Breast epithelium (tissue), 4 donors: ENCODE measurements around the gene VEZT. TPM values are rescaled to one million over a fixed set of nuclear protein-coding genes. Genes with fewer than 3 reads are reported as not detected.

Source experiments
- DNase-seq, 2 donors: peaks; one replicate each; pipeline ENCODE4 v3.0.0-alpha.2; 2019; ENCODE audit warnings: low spot score in 2 of 2
- H3K27ac ChIP-seq, 2 donors: fragments of 200-600 bp; sonication (generic) in 1 of 2; one replicate each; pipeline ENCODE4 v1.5.1; 2016 to 2019; ENCODE audit warnings: mild to moderate bottlenecking in 1 of 2
- H3K27me3 ChIP-seq, 2 donors: fragments of 200-600 bp; sonication (generic) in 1 of 2; one replicate each; pipeline versions ENCODE4 v1.5.1 to v1.6.0; 2017 to 2019; ENCODE audit warnings: control low read depth in 1 of 2, mild to moderate bottlenecking in 1 of 2
- H3K36me3 ChIP-seq: fragments of 200-600 bp; one replicate; pipeline ENCODE4 v1.5.1; 2019
- H3K4me1 ChIP-seq, 2 donors: fragments of 200-600 bp; sonication (generic); one replicate each; pipeline ENCODE4 v1.5.1; 2016 to 2019; ENCODE audit warnings: control low read depth in 1 of 2
- H3K4me3 ChIP-seq, 3 donors: fragments of 200-600 bp; sonication (generic); 1 replicate in 2 of 3; 2 replicates in 1 of 3; pipeline ENCODE4 v1.5.1; 2016 to 2019; ENCODE audit warnings: mild to moderate bottlenecking in 3 of 3, moderate library complexity in 2 of 3
- H3K9me3 ChIP-seq, 2 donors: fragments of 200-600 bp; sonication (generic) in 1 of 2; one replicate each; pipeline ENCODE4 v1.5.1; 2016 to 2019; ENCODE audit warnings: control low read depth in 1 of 2
- CTCF ChIP-seq, 3 donors: fragments of 450-650 bp; IDR thresholded peaks; one replicate each; pipeline ENCODE4 v1.5.1; 2016 to 2017; ENCODE audit warnings: antibody characterized with exemption in 3 of 3, mild to moderate bottlenecking in 3 of 3, moderate library complexity in 3 of 3
- POLR2A ChIP-seq: fragments of 450-650 bp; IDR thresholded peaks from one replicate; pipeline ENCODE4 v1.6.1; 2016; ENCODE audit warnings: antibody characterized with exemption, mild to moderate bottlenecking, moderate library complexity
- POLR2AphosphoS5 ChIP-seq, 3 donors: sonication (generic); formaldehyde crosslinking; IDR thresholded peaks; one replicate each; pipeline ENCODE4 v1.6.1; 2017; ENCODE audit warnings: antibody characterized with exemption in 3 of 3
- intact Hi-C: fragments of 100-400 bp; cut with DNase I; formaldehyde crosslinking; loops from one replicate; pipeline ENCODE4 v1.15.1; 2023; ENCODE audit warnings: low total_unique reads
- total RNA-seq, 3 donors: library from RNA; depleted of rRNA; stranded (reverse); fragments of >200 nt; gene quantifications; one replicate each; pipeline ENCODE4 v1.1.0, GENCODE V29; 2016

The VEZT gene
- total RNA-seq, 3 donors from 2014 or later = 72.8 to 126 (median 73.8) TPM

DNA sequence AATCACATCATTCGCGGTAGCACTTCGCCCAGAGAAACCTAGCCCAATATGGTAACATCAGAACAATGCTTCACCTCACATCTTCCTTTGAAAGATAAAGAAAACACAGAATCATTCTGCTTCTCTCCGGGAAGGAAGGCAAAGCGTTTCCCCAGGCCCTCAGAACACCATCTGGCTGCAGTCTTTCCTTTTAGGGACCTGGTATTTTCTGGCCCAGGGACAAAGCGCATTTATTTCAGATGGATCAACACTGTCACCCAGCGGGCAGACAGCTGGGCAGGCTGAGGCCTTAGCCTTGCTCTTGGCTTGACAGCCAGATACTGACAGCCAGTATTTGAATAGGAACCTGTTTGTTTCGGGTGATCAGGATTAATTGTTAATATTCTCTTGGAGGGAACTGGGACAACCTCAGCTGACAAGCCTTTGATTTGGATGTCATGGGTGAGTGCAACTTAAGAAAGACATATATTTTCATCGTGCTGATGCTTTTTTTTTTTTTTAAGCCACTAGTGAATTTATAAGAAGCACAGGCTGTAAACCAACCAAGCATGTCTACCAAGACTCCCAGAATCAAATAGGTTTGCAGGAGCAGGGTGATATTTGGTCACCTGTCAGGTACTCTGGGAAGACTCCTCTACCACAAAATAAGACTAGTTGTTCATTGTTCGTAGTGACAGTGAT lies 118.9 kb downstream of the VEZT start:
- intact Hi-C loops = no loop called here
- TF ChIP-seq CTCF (IDR thresholded peaks at IDR 0.05) (peak in 2 of 3 donors; percentile 87 to 90), POLR2AphosphoS5 (IDR thresholded peaks at IDR 0.05) (peak in 2 of 3 donors; percentile 70 to 74), POLR2A (no peak)
- no peaks in the 10 kb centered on the region for H3K4me1 ChIP-seq
- H3K27ac ChIP-seq = peak overlapping the region; percentile 12 to 13
- peak overlapping the region in 1 of 3 donors; percentile 7 for H3K4me3 ChIP-seq
- H3K9me3 ChIP-seq = no peaks in the 10 kb centered on the region
- DNase-seq = peak; percentile 69 to 75
- no peaks in the 10 kb centered on the region for H3K36me3 ChIP-seq
- no peaks in the 10 kb centered on the region for H3K27me3 ChIP-seq

GRCh38 chr12:95337146-95337545 lies 119.5 kb downstream of the VEZT start:
- Histone ChIP-seq H3K4me1 (no peaks in the 10 kb centered on the region), H3K27ac (peak overlapping the region in 1 of 2 donors; percentile 13), H3K27me3 (no peaks in the 10 kb centered on the region), H3K36me3 (no peaks in the 10 kb centered on the region), H3K9me3 (no peaks in the 10 kb centered on the region), H3K4me3 (no peak overlapping the region)
- TF ChIP-seq POLR2AphosphoS5 (IDR thresholded peaks at IDR 0.05) = no peak
- TF ChIP-seq POLR2A = no peak
- TF ChIP-seq CTCF (IDR thresholded peaks at IDR 0.05) = no peak
- intact Hi-C loops = no loop called here
- DNase-seq = no peak

DNA sequence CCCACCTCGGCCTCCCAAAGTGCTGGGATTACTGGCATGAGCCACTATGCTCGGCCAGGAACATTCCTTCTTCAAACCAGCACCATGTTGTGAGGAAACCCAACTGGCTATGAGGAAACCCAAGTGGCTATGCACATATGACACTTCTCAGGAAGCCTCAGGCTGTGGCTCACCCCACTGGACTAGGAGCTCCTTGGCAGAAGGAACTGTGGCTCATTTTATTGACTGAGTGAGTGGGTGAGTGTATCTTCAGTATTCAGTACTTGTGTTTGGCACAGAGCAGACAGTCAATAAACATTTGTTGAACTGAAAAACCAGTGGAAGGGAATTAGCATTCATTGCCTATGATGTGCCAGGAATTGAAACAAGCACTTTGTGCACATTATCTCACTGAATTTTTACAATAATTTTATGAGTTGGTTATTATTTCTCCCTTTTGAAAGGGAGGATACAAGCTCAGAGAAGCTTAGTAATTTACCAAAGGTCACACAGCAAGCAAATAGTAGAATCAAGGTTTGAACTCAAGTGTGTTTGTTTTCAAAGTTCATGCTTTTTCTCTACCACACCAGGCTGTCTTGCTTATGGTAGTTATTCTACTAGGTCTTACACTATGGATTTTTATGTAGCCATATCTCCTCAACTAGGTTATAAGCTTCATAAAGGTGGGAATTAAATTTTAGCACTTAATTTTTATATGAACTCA lies 121.6 kb downstream of the VEZT start:
- intact Hi-C loops = no loop called here
- DNase-seq = no peak
- TF ChIP-seq POLR2A = no peak
- no peak for TF ChIP-seq CTCF (IDR thresholded peaks at IDR 0.05)
- no peaks in the 10 kb centered on the region for H3K27me3 ChIP-seq
- H3K4me3 ChIP-seq = no peak overlapping the region
- no peak overlapping the region for H3K27ac ChIP-seq
- no peaks in the 10 kb centered on the region for H3K36me3 ChIP-seq
- H3K4me1 ChIP-seq = no peaks in the 10 kb centered on the region
- H3K9me3 ChIP-seq = no peaks in the 10 kb centered on the region

- Histone ChIP-seq H3K36me3 (no peaks in the 10 kb centered on the region), H3K9me3 (no peaks in the 10 kb centered on the region), H3K27me3 (no peaks in the 10 kb centered on the region), H3K4me1 (no peaks in the 10 kb centered on the region), H3K4me3 (no peak overlapping the region), H3K27ac (no peak overlapping the region)
- TF ChIP-seq CTCF (IDR thresholded peaks at IDR 0.05) (no peak), POLR2A (no peak), POLR2AphosphoS5 (IDR thresholded peaks at IDR 0.05) (no peak)
- intact Hi-C loops = no loop called here
- DNase-seq = no peak
These were observed 124.4 kb downstream of the VEZT start for GRCh38 chr12:95342008-95342407.
